ENCODE data around the gene PRSS57. TPM values are rescaled to one million over a fixed set of nuclear protein-coding genes. Genes with fewer than 3 reads are reported as not detected.
A peak's percentile ranks its signal among the peaks of the same experiment; 100 is the strongest.

The PRSS57 gene
- total and polyA plus RNA-seq, 2 donors from 2014 or later, result not detected

GRCh38 chr19:686589-687297, 8.5 kb downstream of the PRSS57 start:
- DNase-seq (peak in 2 of 5 donors; percentile 41 to 64), FAIRE-seq (no peak)
- Histone ChIP-seq H3K27me3 (ENCODE audit: control insufficient read depth, insufficient read depth, low read length) (no peaks in the 10 kb centered on the region), H3K27ac (ENCODE audit: low read depth in 2 of 2, low read length in 2 of 2) (no peak overlapping the region), H3K9ac (ENCODE audit: low read length in 3 of 3) (no peak overlapping the region), H3K4me1 (ENCODE audit: control insufficient read depth in 2 of 3, insufficient read depth in 2 of 3, low read depth in 1 of 3, low read length in 3 of 3) (no peaks in the 10 kb centered on the region), H3K36me3 (ENCODE audit: control insufficient read depth in 2 of 3, insufficient read depth in 3 of 3, low read length in 3 of 3) (no peaks in the 10 kb centered on the region), H3K9me3 (ENCODE audit: control insufficient read depth in 2 of 3, insufficient read depth in 1 of 3, low read length in 3 of 3) (no peaks in the 10 kb centered on the region), H3K4me3 (ENCODE audit: low read length in 3 of 3) (no peak overlapping the region)
- TF ChIP-seq CTCF (IDR thresholded peaks at IDR 0.05; ENCODE audit: borderline replicate concordance, extremely low read depth, insufficient read depth), result no peak
- intact Hi-C loops (cut with DNase I), result no loop called here

- H3K9me3 ChIP-seq (ENCODE audit: control insufficient read depth in 2 of 3, insufficient read depth in 1 of 3, low read length in 3 of 3), result no peaks in the 10 kb centered on the region
- H3K9ac ChIP-seq (ENCODE audit: low read length in 3 of 3), result no peak overlapping the region
- H3K27me3 ChIP-seq (ENCODE audit: control insufficient read depth, insufficient read depth, low read length), result no peaks in the 10 kb centered on the region
- intact Hi-C loops (cut with DNase I), result no loop called here
- TF ChIP-seq CTCF (IDR thresholded peaks at IDR 0.05; ENCODE audit: borderline replicate concordance, extremely low read depth, insufficient read depth), result no peak
- H3K27ac ChIP-seq (ENCODE audit: low read depth in 2 of 2, low read length in 2 of 2), result no peak overlapping the region
- H3K4me1 ChIP-seq (ENCODE audit: control insufficient read depth in 2 of 3, insufficient read depth in 2 of 3, low read depth in 1 of 3, low read length in 3 of 3), result no peaks in the 10 kb centered on the region
- no peaks in the 10 kb centered on the region for H3K36me3 ChIP-seq (ENCODE audit: control insufficient read depth in 2 of 3, insufficient read depth in 3 of 3, low read length in 3 of 3)
- peak in 2 of 5 donors; percentile 52 to 69 for DNase-seq
- no peak overlapping the region for H3K4me3 ChIP-seq (ENCODE audit: low read length in 3 of 3)
- FAIRE-seq, result no peak
Measured at GRCh38 chr19:685454-685931, 9.8 kb downstream of the PRSS57 start.

GRCh38 chr19:682678-683320, 12.5 kb downstream of the PRSS57 start:
- H3K27ac ChIP-seq (ENCODE audit: low read depth in 2 of 2, low read length in 2 of 2), result no peak overlapping the region
- no peak for FAIRE-seq

More at GRCh38 chr19:682678-683320, 12.5 kb downstream of the PRSS57 start:
- no peak overlapping the region for H3K4me3 ChIP-seq (ENCODE audit: low read length in 3 of 3)
- TF ChIP-seq CTCF (IDR thresholded peaks at IDR 0.05; ENCODE audit: borderline replicate concordance, extremely low read depth, insufficient read depth), result no peak
- peak in 2 of 5 donors; percentile 65 to 83 for DNase-seq
- intact Hi-C loops (cut with DNase I), result no loop called here
- H3K9me3 ChIP-seq (ENCODE audit: control insufficient read depth in 2 of 3, insufficient read depth in 1 of 3, low read length in 3 of 3), result no peaks in the 10 kb centered on the region
- H3K4me1 ChIP-seq (ENCODE audit: control insufficient read depth in 2 of 3, insufficient read depth in 2 of 3, low read depth in 1 of 3, low read length in 3 of 3), result peaks cover 0 to 4% (median 0%) of the 10 kb centered on the region in 3 donors
- H3K27me3 ChIP-seq (ENCODE audit: control insufficient read depth, insufficient read depth, low read length), result no peaks in the 10 kb centered on the region
- H3K9ac ChIP-seq (ENCODE audit: low read length in 3 of 3), result no peak overlapping the region
- no peaks in the 10 kb centered on the region for H3K36me3 ChIP-seq (ENCODE audit: control insufficient read depth in 2 of 3, insufficient read depth in 3 of 3, low read length in 3 of 3)

Data from kidney (tissue), 14 donors.